ENCODE data around the gene HTT.
A peak's percentile ranks its signal among the peaks of the same experiment; 100 is the strongest.
"Not testable (repeated sequence)": the region's sequence is repeated elsewhere in the genome, so short reads cannot be mapped to it uniquely, and the experiment has no call there.

Gene HTT

GRCh38 chr4:3046623-3047022 is 27.9 kb upstream of the HTT start:
- DNase-seq, result no peak

- peak; percentile 71 for DNase-seq
Observed at GRCh38 chr4:3047464-3048286, 26.8 kb upstream of the HTT start.

DNA sequence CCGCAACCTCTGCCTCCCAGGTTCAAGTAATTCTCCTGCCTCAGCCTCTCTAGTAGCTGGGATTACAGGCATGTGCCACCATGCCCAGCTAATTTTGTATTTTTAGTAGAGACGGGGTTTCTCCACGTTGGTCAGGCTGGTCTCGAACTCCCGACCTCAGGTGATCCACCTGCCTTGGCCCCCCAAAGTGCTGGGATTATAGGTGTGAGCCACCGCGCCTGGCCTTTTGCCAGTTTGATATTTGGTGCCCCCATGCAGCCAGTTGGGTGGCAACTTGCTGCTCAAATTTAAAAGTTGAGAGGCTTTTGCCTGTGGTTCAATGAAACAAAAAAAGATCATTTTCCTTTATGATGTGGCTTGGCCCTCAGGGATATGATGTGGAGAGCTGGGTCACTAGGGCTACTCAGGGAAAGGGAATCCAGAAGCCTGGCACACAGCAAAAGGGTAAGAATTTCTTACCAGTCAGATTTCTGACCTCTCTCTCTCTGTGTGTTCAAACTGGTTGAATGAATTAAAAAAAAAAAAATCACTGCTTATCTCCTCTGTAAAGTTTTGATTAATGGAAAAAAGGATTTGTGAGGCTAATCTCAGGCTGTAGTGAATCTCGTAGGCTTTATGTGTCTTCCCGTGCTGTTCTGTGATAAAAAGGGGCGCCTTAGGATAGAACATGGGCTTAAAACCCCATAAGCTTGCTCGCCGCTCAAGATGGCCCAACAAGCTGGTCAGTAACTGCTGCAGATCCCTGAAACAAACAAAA is 23.2 kb upstream of the HTT start:
- DNase-seq, result not testable (repeated sequence)

DNA sequence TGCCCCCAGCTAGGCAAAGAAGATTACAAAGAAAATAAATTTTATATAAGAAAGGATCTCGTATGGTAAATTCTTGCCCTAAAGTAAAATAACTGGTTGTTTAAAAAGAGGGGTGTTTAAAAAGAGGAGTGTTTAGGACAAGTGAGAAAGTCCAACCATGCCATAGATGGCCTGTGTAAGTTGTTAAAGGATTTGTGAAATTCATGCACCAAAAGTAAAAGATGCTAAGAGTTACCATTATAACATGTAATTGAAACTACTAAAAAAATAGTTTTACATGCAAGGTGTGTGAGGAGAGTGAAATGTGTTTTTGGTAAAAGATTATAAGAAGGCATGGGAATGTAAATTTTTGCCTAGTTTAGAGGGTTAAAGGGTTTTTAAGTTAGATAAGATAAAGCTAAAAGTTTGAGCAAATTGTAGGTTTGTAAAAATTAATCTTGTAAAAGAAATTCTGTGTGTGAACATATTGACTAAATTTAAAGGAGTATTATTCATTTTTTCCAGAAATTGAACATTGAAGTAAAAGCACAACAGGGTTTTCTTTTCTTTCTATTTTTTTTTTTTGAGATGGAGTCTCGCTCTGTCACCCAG is 20.2 kb upstream of the HTT start:
- no peak for DNase-seq

- DNase-seq, result no peak
Observed at GRCh38 chr4:3059943-3060342, 14.5 kb upstream of the HTT start.

DNA sequence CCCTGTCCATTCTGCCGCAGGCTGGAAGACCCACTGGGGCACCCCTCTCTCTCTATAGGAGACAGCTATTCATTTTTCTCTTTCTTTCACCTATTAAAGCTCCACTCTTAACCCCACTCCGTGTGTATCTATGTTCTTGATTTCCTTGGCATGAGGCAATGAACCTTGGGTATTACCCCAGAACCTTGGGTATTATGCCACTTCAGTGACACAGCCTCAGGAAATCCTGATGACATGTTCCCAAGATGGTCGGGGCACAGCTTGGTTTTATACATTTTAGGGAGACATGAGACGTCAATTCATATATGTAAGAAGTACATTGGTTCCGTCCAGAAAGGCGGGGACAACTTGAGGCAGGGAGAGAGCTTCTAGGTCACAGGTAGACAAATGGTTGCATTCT is 13.5 kb upstream of the HTT start:
- no peak for DNase-seq

DNA sequence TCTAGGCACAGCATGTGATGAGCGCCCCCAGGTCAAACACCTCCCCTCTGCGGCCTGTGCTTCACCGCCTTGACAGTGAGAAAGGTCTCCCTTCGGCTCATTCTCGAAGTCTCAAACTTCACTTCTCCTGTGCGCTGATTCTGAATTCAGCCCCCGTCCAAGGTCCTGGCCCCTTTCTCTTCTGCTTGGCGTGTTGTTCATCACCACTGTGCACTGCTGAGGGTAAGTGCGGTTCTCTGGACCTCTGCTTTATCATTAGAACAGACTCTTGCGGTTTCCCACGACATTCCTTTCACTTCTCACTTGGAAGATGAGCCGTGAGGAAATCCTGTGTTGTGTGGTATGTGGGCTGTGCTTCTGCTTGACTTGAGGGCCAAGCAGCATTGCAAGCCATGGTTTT is 12.0 kb upstream of the HTT start:
- no peak for DNase-seq

- no peak for DNase-seq
Observed at GRCh38 chr4:3065551-3065950, 8.9 kb upstream of the HTT start.

- DNase-seq, result no peak
Observed at GRCh38 chr4:3066836-3067400, 7.6 kb upstream of the HTT start.

GRCh38 chr4:3067473-3068001 is 6.9 kb upstream of the HTT start:
- no peak for DNase-seq

GRCh38 chr4:3069661-3070199 is 4.8 kb upstream of the HTT start:
- no peak for DNase-seq

DNA sequence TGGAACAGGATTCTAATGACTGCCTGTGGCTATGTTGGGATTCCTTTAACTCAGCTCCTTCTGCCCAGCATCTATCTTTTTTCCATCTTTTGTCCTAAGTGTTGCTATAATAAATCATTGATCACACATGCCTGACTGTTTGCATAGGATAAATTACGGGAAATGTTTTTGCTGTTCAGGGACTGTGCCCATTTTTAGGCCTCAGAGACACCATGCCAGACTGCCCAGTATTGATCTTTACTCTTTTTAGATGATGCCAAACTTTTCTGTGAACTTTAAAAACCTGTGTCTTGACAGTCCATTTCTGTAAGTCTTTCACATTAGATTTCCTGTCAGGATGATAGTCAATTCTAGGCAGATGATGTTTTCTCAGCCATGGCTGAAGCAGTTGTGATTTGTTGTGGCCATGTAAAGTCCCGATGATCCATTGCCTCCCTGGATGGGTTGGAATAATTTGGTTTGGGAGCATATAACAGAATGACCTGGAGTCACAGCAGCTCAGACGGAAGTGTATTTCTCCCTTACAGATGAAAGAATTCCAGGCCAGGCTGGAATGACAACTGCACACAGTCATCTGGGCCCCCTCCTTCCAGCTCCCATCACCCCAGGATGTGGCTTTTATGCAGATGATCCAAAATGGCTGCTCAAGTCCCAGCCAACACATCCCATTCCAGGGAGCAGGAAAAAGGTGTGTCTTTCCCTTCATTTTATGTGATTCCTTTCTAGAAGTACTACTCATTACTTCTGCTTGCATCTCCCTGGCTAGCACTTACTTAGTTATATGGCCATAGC is 3.6 kb upstream of the HTT start:
- DNase-seq, result no peak

- DNase-seq, result no peak
Observed at GRCh38 chr4:3071811-3072210, 2.7 kb upstream of the HTT start.

DNA sequence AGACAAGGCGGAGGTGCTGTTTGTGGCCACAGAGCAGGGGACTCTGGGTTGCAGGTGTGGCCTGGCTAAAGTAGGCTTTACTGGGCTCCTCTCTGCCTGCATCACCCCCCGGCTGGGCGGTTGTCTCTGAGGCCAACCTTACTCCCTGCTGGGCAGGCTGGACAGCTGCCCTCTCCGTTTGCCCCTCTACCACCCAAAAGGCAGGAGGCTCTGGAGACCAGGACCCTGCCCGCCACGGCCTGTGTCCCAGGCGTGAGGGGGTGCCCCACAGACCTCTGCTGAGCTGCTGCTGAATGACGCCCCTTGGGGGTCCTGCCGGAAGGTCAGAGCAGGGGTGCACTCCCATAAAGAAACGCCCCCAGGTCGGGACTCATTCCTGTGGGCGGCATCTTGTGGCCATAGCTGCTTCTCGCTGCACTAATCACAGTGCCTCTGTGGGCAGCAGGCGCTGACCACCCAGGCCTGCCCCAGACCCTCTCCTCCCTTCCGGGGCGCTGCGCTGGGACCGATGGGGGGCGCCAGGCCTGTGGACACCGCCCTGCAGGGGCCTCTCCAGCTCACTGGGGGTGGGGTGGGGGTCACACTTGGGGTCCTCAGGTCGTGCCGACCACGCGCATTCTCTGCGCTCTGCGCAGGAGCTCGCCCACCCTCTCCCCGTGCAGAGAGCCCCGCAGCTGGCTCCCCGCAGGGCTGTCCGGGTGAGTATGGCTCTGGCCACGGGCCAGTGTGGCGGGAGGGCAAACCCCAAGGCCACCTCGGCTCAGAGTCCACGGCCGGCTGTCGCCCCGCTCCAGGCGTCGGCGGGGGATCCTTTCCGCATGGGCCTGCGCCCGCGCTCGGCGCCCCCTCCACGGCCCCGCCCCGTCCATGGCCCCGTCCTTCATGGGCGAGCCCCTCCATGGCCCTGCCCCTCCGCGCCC is 1.1 kb upstream of the HTT start:
- DNase-seq, result no peak

DNA sequence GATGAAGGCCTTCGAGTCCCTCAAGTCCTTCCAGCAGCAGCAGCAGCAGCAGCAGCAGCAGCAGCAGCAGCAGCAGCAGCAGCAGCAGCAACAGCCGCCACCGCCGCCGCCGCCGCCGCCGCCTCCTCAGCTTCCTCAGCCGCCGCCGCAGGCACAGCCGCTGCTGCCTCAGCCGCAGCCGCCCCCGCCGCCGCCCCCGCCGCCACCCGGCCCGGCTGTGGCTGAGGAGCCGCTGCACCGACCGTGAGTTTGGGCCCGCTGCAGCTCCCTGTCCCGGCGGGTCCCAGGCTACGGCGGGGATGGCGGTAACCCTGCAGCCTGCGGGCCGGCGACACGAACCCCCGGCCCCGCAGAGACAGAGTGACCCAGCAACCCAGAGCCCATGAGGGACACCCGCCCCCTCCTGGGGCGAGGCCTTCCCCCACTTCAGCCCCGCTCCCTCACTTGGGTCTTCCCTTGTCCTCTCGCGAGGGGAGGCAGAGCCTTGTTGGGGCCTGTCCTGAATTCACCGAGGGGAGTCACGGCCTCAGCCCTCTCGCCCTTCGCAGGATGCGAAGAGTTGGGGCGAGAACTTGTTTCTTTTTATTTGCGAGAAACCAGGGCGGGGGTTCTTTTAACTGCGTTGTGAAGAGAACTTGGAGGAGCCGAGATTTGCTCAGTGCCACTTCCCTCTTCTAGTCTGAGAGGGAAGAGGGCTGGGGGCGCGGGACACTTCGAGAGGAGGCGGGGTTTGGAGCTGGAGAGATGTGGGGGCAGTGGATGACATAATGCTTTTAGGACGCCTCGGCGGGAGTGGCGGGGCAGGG is 568 bp downstream of the HTT start:
- DNase-seq, result peak; percentile 53

- no peak for DNase-seq
Observed at GRCh38 chr4:3075652-3075981, 1.1 kb downstream of the HTT start.

DNA sequence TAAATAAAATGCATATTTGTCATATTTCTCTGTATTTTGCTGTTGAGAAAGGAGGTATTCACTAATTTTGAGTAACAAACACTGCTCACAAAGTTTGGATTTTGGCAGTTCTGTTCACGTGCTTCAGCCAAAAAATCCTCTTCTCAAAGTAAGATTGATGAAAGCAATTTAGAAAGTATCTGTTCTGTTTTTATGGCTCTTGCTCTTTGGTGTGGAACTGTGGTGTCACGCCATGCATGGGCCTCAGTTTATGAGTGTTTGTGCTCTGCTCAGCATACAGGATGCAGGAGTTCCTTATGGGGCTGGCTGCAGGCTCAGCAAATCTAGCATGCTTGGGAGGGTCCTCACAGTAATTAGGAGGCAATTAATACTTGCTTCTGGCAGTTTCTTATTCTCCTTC is 3.3 kb downstream of the HTT start:
- DNase-seq, result peak; percentile 9

DNA sequence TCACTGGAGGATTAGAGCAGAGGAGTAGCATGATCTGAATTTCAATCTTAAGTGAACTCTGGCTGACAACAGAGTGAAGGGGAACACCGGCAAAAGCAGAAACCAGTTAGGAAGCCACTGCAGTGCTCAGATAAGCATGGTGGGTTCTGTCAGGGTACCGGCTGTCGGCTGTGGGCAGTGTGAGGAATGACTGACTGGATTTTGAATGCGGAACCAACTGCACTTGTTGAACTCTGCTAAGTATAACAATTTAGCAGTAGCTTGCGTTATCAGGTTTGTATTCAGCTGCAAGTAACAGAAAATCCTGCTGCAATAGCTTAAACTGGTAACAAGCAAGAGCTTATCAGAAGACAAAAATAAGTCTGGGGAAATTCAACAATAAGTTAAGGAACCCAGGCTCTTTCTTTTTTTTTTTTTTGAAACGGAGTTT is 5.2 kb downstream of the HTT start:
- no peak for DNase-seq

DNA sequence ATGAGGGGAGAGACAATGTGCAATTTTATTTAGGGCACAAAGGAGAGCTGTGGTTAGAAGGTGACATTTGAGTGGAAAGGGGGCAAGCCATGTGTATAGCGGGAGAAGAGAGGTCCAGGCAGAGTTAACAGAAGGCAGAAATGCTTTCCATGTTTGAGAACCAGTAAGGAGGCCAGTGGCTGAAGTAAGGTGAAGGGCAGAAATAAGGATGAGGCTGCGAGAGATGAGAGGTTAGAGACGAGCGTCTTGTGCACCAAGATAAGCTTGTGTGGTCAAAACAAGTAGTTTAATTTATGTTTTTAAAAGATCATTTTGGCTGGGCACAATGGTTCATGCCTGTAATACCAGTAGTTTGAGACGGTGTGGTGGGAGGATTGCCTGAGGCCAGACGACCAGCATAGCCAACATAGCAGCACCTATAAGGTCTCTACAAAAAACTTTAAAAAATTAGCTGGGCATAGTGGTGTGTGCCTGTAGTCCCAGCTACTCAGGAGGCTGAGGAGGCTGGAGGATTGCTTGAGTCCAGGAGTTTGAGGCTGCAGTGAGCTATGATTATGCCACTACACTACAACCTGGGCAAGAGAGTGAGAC is 8.5 kb downstream of the HTT start:
- no peak for DNase-seq

DNA sequence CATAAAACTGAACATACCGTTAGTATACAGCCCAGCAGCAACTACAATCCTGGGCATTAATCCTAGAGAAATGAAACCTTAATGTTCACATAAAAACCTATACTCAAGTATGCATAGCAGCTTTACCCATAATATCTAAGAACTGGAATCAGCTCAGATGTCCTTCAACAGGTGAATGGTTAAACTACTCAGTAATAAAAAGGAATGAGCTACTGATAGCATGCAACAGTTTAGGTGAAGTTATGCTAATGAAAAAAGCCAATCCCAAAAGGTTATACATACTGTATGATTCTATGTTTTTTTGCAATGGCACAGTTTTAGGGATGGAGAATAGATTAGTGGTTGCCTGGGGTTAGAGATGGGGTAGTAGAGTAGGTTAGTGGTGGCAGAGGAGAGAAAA is 9.3 kb downstream of the HTT start:
- DNase-seq, result no peak
